HG03095 (cell line): ENCODE data around the gene UCP1.
"Not testable (repeated sequence)": the region's sequence is repeated elsewhere in the genome, so short reads cannot be mapped to it uniquely, and the experiment has no call there.

ENCODE experiments used
- ATAC-seq: cut with Tn5 transposase; IDR thresholded peaks from one replicate; pipeline ENCODE4 v1.9.1; 2021; ENCODE audit warnings: moderate library complexity; ENCODE audit not compliant: unreplicated experiment

The UCP1 gene

GRCh38 chr4:140556372-140557085 is 12.2 kb downstream of the UCP1 start:
- ATAC-seq: peak; percentile 100

DNA sequence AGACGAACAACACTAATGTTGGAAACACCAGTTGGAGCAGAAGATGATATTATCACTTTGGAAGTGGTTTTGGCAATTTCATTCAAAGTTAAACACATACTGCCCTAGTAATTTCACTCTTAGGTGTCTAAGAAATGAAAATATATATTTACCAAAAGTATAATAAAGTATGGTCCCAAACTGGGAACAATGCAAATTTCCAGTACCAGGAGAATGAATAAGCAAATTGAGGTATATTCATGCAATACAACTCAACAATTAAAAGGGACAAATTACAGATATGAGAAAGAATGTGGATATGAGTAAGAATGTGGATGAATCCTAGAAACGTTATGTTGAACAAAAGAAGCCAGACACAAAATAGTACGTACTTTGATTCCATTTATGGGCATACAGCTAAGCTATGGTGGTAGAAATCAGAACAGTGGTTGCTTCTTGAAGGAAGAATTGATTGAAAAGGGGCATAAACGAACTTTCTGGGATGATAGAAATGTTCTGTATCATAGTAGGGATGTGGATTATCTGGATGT is 34.7 kb downstream of the UCP1 start:
- no peak for ATAC-seq

- no peak for ATAC-seq
These were observed 39.3 kb downstream of the UCP1 start for GRCh38 chr4:140529434-140529833.

GRCh38 chr4:140523857-140524742 is 44.7 kb downstream of the UCP1 start, which contains the start of gene ELMOD2:
ELMOD2 (plus strand) TSS chr4:140524168; CDS start chr4:140525429, 1,261 bp downstream.
- ATAC-seq: peak; percentile 100

DNA sequence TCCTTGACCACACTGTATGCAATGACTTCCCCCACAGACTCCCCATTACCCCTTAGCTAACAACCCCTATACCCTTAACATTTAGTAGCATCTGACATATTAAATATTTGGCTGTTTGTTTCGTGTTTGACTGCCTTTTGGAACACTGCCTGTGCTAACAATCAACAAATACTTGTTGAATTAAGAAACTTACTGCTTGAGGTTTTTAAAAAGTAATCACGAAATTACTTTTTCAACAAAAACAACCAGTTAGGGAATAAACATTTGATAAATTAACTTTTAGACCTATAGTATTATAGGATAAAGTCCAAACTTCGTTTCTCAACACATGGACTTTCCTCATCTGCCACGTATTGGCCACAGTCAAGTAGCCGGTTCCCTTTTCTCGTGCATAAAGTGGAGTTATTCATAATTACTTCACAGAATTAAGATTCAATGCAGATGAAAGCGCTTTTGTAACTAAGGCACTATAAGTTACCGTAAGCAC is 45.3 kb downstream of the UCP1 start:
- no peak for ATAC-seq

- ATAC-seq: no peak
These were observed 53.3 kb downstream of the UCP1 start for GRCh38 chr4:140515423-140515822.

- not testable (repeated sequence) for ATAC-seq
These were observed 55.0 kb downstream of the UCP1 start for GRCh38 chr4:140513765-140514164.
